SK-N-SH treated with all-trans-retinoic acid at 6 μM for 48 hours (cell line): ENCODE measurements around the gene RNF113B.

Source experiments
- ATAC-seq: fragments of 200-7000 bp; cut with Tn5 transposase; 3 replicates; pipeline ENCODE4 v1.9.1; 2020; ENCODE audit warnings: mild to moderate bottlenecking, moderate library complexity
- BACH2 ChIP-seq: fragments of 250-450 bp; sonication (Bioruptor Pico); IDR thresholded peaks from 2 replicates; pipeline ENCODE4 v1.9.0; 2021; ENCODE audit warnings: mild to moderate bottlenecking, borderline replicate concordance
- ESRRG ChIP-seq: fragments of 250-450 bp; sonication (Bioruptor Pico); IDR thresholded peaks from 2 replicates; pipeline ENCODE4 v1.6.1; 2021; ENCODE audit warnings: mild to moderate bottlenecking
- GLIS3 ChIP-seq: fragments of 250-450 bp; sonication (Bioruptor Pico); IDR thresholded peaks from 2 replicates; pipeline ENCODE4 v1.5.0; 2020; ENCODE audit warnings: mild to moderate bottlenecking, moderate library complexity
- ISL1 ChIP-seq: fragments of 250-450 bp; sonication (Bioruptor Pico); IDR thresholded peaks from 2 replicates; pipeline ENCODE4 v2.1.2; 2022; ENCODE audit warnings: mild to moderate bottlenecking, moderate library complexity
- OSR1 ChIP-seq: fragments of 250-450 bp; sonication (Bioruptor Pico); IDR thresholded peaks from 2 replicates; pipeline ENCODE4 v1.8.0; 2022; ENCODE audit warnings: moderate library complexity, mild to moderate bottlenecking, inconsistent platforms
- PATZ1 ChIP-seq: fragments of 250-450 bp; sonication (Bioruptor Pico); IDR thresholded peaks from 2 replicates; pipeline ENCODE4 v1.8.0; 2020; ENCODE audit warnings: mild to moderate bottlenecking, moderate library complexity, borderline replicate concordance
- PPARA ChIP-seq: fragments of 250-450 bp; sonication (Bioruptor Pico); IDR thresholded peaks from 2 replicates; pipeline ENCODE4 v1.5.0; 2020; ENCODE audit warnings: mild to moderate bottlenecking, borderline replicate concordance
- RARB ChIP-seq: fragments of 250-450 bp; sonication (Bioruptor Pico); IDR thresholded peaks from 2 replicates; pipeline ENCODE4 v1.8.0; 2021; ENCODE audit warnings: mild to moderate bottlenecking, moderate library complexity
- SNAI2 ChIP-seq: fragments of 250-450 bp; sonication (Bioruptor Pico); IDR thresholded peaks from 2 replicates; pipeline ENCODE4 v1.5.0; 2020; ENCODE audit warnings: mild to moderate bottlenecking, moderate library complexity
- TOX ChIP-seq: fragments of 250-450 bp; sonication (Bioruptor Pico); IDR thresholded peaks from 2 replicates; pipeline ENCODE4 v1.8.0; 2021; ENCODE audit warnings: mild to moderate bottlenecking, moderate library complexity, borderline replicate concordance
- TSHZ2 ChIP-seq: fragments of 250-450 bp; sonication (Bioruptor Pico); IDR thresholded peaks from 2 replicates; pipeline ENCODE4 v1.5.0; 2020; ENCODE audit warnings: mild to moderate bottlenecking, moderate library complexity
- ZC3H10 ChIP-seq: fragments of 250-450 bp; sonication (Bioruptor Pico); IDR thresholded peaks from 2 replicates; pipeline ENCODE4 v1.5.1; 2021; ENCODE audit warnings: mild to moderate bottlenecking, moderate library complexity
- ZFP3 ChIP-seq: fragments of 250-450 bp; sonication (Bioruptor Pico); IDR thresholded peaks from 2 replicates; pipeline ENCODE4 v1.5.0; 2020; ENCODE audit warnings: mild to moderate bottlenecking, moderate library complexity
- ZFP30 ChIP-seq: fragments of 450-650 bp; formaldehyde crosslinking; IDR thresholded peaks from 2 replicates; pipeline ENCODE4 v1.5.0; 2022; ENCODE audit warnings: mild to moderate bottlenecking, moderate library complexity
- ZNF565 ChIP-seq: fragments of 450-650 bp; formaldehyde crosslinking; conservative IDR thresholded peaks from 2 replicates; pipeline ENCODE4 v1.5.0; 2020; ENCODE audit warnings: low read depth, mild to moderate bottlenecking, moderate library complexity
- ZNF70 ChIP-seq: fragments of 450-650 bp; formaldehyde crosslinking; IDR thresholded peaks from 2 replicates; pipeline ENCODE4 v1.5.0; 2020; ENCODE audit warnings: mild to moderate bottlenecking, moderate library complexity
- ZNF8 ChIP-seq: fragments of 450-650 bp; formaldehyde crosslinking; IDR thresholded peaks from 2 replicates; pipeline ENCODE4 v1.5.0; 2020; ENCODE audit warnings: mild to moderate bottlenecking, moderate library complexity
- TF ChIP-seq, protein P1 (sequence below): fragments of 250-450 bp; sonication (Bioruptor Pico); IDR thresholded peaks from 2 replicates; pipeline ENCODE4 v1.5.1; 2021; ENCODE audit warnings: mild to moderate bottlenecking, moderate library complexity
- TF ChIP-seq, protein P2 (sequence below): fragments of 250-450 bp; sonication (Bioruptor Pico); IDR thresholded peaks from 2 replicates; pipeline ENCODE4 v1.5.1; 2020; ENCODE audit warnings: low read depth, mild to moderate bottlenecking, moderate library complexity
- TF ChIP-seq, protein P3 (sequence below): fragments of 250-450 bp; sonication (Bioruptor Pico); IDR thresholded peaks from 2 replicates; pipeline ENCODE4 v1.8.0; 2021; ENCODE audit warnings: low read depth, mild to moderate bottlenecking, moderate library complexity, borderline replicate concordance

RNF113B gene

GRCh38 chr13:98224557-98224956, 47.5 kb upstream of the RNF113B start (continued):
- TF ChIP-seq ZFP3 (no peak), ZNF8 (no peak), SNAI2 (CRISPR knock-in tag) (no peak), TOX (CRISPR knock-in tag) (no peak), ZNF565 (CRISPR knock-in tag) (no peak), ZNF70 (CRISPR knock-in tag) (no peak), GLIS3 (CRISPR knock-in tag) (no peak)
- TF ChIP-seq, all 23 proteins: peak for 0

GRCh38 chr13:98223741-98224140, 46.7 kb upstream of the RNF113B start:
- TF ChIP-seq TSHZ2 (CRISPR knock-in tag): no peak
- ATAC-seq: no peak

DNA sequence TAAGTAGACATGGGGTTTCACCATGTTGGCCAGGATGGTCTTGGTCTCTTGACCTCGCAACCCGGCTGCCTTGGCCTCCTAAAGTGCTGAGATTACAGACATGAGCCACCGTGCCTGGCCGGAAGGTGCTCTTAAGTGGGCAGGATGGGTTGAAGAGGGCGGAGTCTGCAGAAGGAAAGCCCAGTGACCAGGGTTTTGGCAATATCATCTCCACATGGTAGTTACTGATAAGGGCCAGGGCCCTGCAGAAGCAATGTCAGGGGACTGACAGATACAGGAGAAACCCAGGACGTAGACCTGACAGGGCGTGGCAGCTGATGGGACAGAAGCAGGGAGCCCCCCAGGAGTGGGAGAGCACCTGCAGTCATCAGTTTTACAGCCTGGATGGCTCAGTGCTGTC, 45.7 kb upstream of the RNF113B start:
- no peak for ATAC-seq
- TF ChIP-seq ZFP30: no peak
- no peak for TF ChIP-seq PATZ1 (CRISPR knock-in tag)
- no peak for TF ChIP-seq ZNF8
- no peak for TF ChIP-seq OSR1 (CRISPR knock-in tag)
- TF ChIP-seq PPARA: no peak
- TF ChIP-seq, protein P1, sequence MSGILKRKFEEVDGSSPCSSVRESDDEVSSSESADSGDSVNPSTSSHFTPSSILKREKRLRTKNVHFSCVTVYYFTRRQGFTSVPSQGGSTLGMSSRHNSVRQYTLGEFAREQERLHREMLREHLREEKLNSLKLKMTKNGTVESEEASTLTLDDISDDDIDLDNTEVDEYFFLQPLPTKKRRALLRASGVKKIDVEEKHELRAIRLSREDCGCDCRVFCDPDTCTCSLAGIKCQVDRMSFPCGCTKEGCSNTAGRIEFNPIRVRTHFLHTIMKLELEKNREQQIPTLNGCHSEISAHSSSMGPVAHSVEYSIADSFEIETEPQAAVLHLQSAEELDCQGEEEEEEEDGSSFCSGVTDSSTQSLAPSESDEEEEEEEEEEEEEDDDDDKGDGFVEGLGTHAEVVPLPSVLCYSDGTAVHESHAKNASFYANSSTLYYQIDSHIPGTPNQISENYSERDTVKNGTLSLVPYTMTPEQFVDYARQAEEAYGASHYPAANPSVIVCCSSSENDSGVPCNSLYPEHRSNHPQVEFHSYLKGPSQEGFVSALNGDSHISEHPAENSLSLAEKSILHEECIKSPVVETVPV (CRISPR knock-in tag): no peak
- TF ChIP-seq BACH2: no peak
- TF ChIP-seq ZC3H10: no peak
- no peak for TF ChIP-seq SNAI2 (CRISPR knock-in tag)
- TF ChIP-seq, protein P2, sequence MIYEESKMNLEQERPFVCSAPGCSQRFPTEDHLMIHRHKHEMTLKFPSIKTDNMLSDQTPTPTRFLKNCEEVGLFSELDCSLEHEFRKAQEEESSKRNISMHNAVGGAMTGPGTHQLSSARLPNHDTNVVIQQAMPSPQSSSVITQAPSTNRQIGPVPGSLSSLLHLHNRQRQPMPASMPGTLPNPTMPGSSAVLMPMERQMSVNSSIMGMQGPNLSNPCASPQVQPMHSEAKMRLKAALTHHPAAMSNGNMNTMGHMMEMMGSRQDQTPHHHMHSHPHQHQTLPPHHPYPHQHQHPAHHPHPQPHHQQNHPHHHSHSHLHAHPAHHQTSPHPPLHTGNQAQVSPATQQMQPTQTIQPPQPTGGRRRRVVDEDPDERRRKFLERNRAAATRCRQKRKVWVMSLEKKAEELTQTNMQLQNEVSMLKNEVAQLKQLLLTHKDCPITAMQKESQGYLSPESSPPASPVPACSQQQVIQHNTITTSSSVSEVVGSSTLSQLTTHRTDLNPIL (CRISPR knock-in tag): no peak
- no peak for TF ChIP-seq ISL1 (CRISPR knock-in tag)
- TF ChIP-seq RARB (CRISPR knock-in tag): no peak
- no peak for TF ChIP-seq ESRRG (CRISPR knock-in tag)
- TF ChIP-seq TSHZ2 (CRISPR knock-in tag): no peak

GRCh38 chr13:98222081-98222554, 45.0 kb upstream of the RNF113B start:
- ATAC-seq: peak; percentile 55
- TF ChIP-seq ESRRG (CRISPR knock-in tag) (no peak), ZNF565 (CRISPR knock-in tag) (no peak), ZFP3 (no peak), PPARA (no peak), RARB (CRISPR knock-in tag) (no peak), OSR1 (CRISPR knock-in tag) (no peak), ZNF70 (CRISPR knock-in tag) (no peak)
- TF ChIP-seq, protein P3, sequence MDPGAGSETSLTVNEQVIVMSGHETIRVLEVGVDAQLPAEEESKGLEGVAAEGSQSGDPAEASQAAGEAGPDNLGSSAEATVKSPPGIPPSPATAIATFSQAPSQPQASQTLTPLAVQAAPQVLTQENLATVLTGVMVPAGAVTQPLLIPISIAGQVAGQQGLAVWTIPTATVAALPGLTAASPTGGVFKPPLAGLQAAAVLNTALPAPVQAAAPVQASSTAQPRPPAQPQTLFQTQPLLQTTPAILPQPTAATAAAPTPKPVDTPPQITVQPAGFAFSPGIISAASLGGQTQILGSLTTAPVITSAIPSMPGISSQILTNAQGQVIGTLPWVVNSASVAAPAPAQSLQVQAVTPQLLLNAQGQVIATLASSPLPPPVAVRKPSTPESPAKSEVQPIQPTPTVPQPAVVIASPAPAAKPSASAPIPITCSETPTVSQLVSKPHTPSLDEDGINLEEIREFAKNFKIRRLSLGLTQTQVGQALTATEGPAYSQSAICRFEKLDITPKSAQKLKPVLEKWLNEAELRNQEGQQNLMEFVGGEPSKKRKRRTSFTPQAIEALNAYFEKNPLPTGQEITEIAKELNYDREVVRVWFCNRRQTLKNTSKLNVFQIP (CRISPR knock-in tag): no peak
